OCI-LY7 (cell line): ENCODE results near the gene DIAPH2.

Source experiments
- EZH2phosphoT487 ChIP-seq: fragments of 200-600 bp; sonication (generic); IDR thresholded peaks from 2 replicates; pipeline ENCODE4 v1.6.1; 2018; ENCODE audit warnings: low read depth, borderline replicate concordance, mild to moderate bottlenecking, mixed run types, antibody characterized with exemption, low read length, moderate library complexity, mixed read lengths
- TF ChIP-seq, protein P1 (sequence below): fragments of 200-600 bp; sonication (generic); conservative IDR thresholded peaks from 2 replicates; pipeline ENCODE4 v1.5.1; 2014; ENCODE audit warnings: mild to moderate bottlenecking, antibody characterized with exemption, low read length, moderate library complexity, mixed read lengths

DNA sequence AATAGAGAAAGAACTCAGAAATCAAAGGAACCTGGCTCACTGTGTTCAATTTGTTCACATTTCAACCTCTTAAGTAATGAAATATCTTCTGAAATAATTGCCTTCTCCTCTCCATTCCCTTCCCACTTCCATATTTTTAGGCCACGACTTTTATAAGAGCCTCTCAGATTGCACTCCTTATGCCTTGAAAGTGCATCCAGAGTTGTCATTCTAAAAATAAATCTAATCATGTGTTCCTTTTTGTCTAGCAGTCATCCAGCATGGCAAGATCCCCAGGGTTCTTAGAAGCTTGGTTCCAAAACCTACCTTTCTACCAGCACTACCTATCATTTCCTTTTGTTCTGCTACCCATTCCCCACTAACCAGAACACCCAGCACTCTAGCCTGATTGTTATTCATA lies 156.7 kb downstream of the DIAPH2 start:
- TF ChIP-seq, protein P1, sequence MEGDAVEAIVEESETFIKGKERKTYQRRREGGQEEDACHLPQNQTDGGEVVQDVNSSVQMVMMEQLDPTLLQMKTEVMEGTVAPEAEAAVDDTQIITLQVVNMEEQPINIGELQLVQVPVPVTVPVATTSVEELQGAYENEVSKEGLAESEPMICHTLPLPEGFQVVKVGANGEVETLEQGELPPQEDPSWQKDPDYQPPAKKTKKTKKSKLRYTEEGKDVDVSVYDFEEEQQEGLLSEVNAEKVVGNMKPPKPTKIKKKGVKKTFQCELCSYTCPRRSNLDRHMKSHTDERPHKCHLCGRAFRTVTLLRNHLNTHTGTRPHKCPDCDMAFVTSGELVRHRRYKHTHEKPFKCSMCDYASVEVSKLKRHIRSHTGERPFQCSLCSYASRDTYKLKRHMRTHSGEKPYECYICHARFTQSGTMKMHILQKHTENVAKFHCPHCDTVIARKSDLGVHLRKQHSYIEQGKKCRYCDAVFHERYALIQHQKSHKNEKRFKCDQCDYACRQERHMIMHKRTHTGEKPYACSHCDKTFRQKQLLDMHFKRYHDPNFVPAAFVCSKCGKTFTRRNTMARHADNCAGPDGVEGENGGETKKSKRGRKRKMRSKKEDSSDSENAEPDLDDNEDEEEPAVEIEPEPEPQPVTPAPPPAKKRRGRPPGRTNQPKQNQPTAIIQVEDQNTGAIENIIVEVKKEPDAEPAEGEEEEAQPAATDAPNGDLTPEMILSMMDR, result no peak
- TF ChIP-seq EZH2phosphoT487, result no peak
